ENCODE results near the gene PRKD2. TPM values are rescaled to one million over a fixed set of nuclear protein-coding genes. Genes with fewer than 3 reads are reported as not detected.

Gene PRKD2
- total and polyA plus RNA-seq, 2 donors (not counting 1 experiment from before 2014, with no cell fraction given) = 8.1 to 11.6 TPM

- Histone ChIP-seq H3K4me1 (ENCODE audit: control insufficient read depth, extremely low read depth, insufficient read depth, low read length) (no peaks in the 10 kb centered on the region), H3K4me2 (ENCODE audit: extremely low read depth, insufficient read depth, low read length) (no peak overlapping the region), H3K4me3 (replicated peaks in 1 of 4; ENCODE audit: control extremely low read depth in 1 of 4, insufficient read depth in 1 of 4, low read depth in 3 of 4, low read length in 4 of 4) (no peak overlapping the region), H3K27me3 (ENCODE audit: control insufficient read depth, insufficient read depth, low read length) (no peaks in the 10 kb centered on the region), H3K36me3 (ENCODE audit: control insufficient read depth, insufficient read depth, low read length) (peaks cover 27% of the 10 kb centered on the region), H3K9me3 (ENCODE audit: control insufficient read depth, insufficient read depth, low read depth, low read length) (no peaks in the 10 kb centered on the region), H3K79me2 (ENCODE audit: control insufficient read depth, insufficient read depth, low read length) (no peaks in the 10 kb centered on the region), H2AFZ (ENCODE audit: low read length) (no peak overlapping the region), H4K20me1 (ENCODE audit: control insufficient read depth, extremely low read depth, insufficient read depth, low read length) (no peaks in the 10 kb centered on the region), H3K9ac (ENCODE audit: insufficient read depth, low read length) (no peak overlapping the region), H3K27ac (ENCODE audit: insufficient read depth, low read length) (no peak overlapping the region)
- no peak for DNase-seq (ENCODE audit: low read depth in 2 of 2)
- TF ChIP-seq CTCF (conservative IDR thresholded peaks at IDR 0.05 in 1 of 2, IDR thresholded peaks at IDR 0.05 in 1 of 2; ENCODE audit: low read depth in 1 of 2, low read length in 2 of 2) (no peak), EZH2 (IDR thresholded peaks at IDR 0.05; ENCODE audit: low read length, missing control alignments) (no peak)
Measured at GRCh38 chr19:46691104-46691503, 25.8 kb downstream of the PRKD2 start.

GRCh38 chr19:46689358-46689757 is 27.6 kb downstream of the PRKD2 start:
- Histone ChIP-seq H3K36me3 (ENCODE audit: control insufficient read depth, insufficient read depth, low read length) (peaks cover 27% of the 10 kb centered on the region), H4K20me1 (ENCODE audit: control insufficient read depth, extremely low read depth, insufficient read depth, low read length) (no peaks in the 10 kb centered on the region), H3K9me3 (ENCODE audit: control insufficient read depth, insufficient read depth, low read depth, low read length) (no peaks in the 10 kb centered on the region), H2AFZ (ENCODE audit: low read length) (no peak overlapping the region), H3K27ac (ENCODE audit: insufficient read depth, low read length) (no peak overlapping the region), H3K79me2 (ENCODE audit: control insufficient read depth, insufficient read depth, low read length) (no peaks in the 10 kb centered on the region), H3K4me2 (ENCODE audit: extremely low read depth, insufficient read depth, low read length) (no peak overlapping the region), H3K27me3 (ENCODE audit: control insufficient read depth, insufficient read depth, low read length) (no peaks in the 10 kb centered on the region), H3K4me1 (ENCODE audit: control insufficient read depth, extremely low read depth, insufficient read depth, low read length) (no peaks in the 10 kb centered on the region), H3K4me3 (replicated peaks in 1 of 4; ENCODE audit: control extremely low read depth in 1 of 4, insufficient read depth in 1 of 4, low read depth in 3 of 4, low read length in 4 of 4) (no peak overlapping the region), H3K9ac (ENCODE audit: insufficient read depth, low read length) (no peak overlapping the region)
- DNase-seq (ENCODE audit: low read depth in 2 of 2) = no peak
- no peak for TF ChIP-seq EZH2 (IDR thresholded peaks at IDR 0.05; ENCODE audit: low read length, missing control alignments)
- no peak for TF ChIP-seq CTCF (conservative IDR thresholded peaks at IDR 0.05 in 1 of 2, IDR thresholded peaks at IDR 0.05 in 1 of 2; ENCODE audit: low read depth in 1 of 2, low read length in 2 of 2)

GRCh38 chr19:46687438-46688145 is 29.3 kb downstream of the PRKD2 start:
- no peak for TF ChIP-seq EZH2 (IDR thresholded peaks at IDR 0.05; ENCODE audit: low read length, missing control alignments)
- TF ChIP-seq CTCF (conservative IDR thresholded peaks at IDR 0.05 in 1 of 2, IDR thresholded peaks at IDR 0.05 in 1 of 2; ENCODE audit: low read depth in 1 of 2, low read length in 2 of 2) = no peak
- Histone ChIP-seq H4K20me1 (ENCODE audit: control insufficient read depth, extremely low read depth, insufficient read depth, low read length) (no peaks in the 10 kb centered on the region), H3K9ac (ENCODE audit: insufficient read depth, low read length) (no peak overlapping the region), H2AFZ (ENCODE audit: low read length) (no peak overlapping the region), H3K36me3 (ENCODE audit: control insufficient read depth, insufficient read depth, low read length) (peaks cover 17% of the 10 kb centered on the region), H3K27ac (ENCODE audit: insufficient read depth, low read length) (no peak overlapping the region), H3K9me3 (ENCODE audit: control insufficient read depth, insufficient read depth, low read depth, low read length) (no peaks in the 10 kb centered on the region), H3K4me2 (ENCODE audit: extremely low read depth, insufficient read depth, low read length) (no peak overlapping the region), H3K4me1 (ENCODE audit: control insufficient read depth, extremely low read depth, insufficient read depth, low read length) (no peaks in the 10 kb centered on the region), H3K27me3 (ENCODE audit: control insufficient read depth, insufficient read depth, low read length) (no peaks in the 10 kb centered on the region), H3K79me2 (ENCODE audit: control insufficient read depth, insufficient read depth, low read length) (no peaks in the 10 kb centered on the region), H3K4me3 (replicated peaks in 1 of 4; ENCODE audit: control extremely low read depth in 1 of 4, insufficient read depth in 1 of 4, low read depth in 3 of 4, low read length in 4 of 4) (no peak overlapping the region)
- no peak for DNase-seq (ENCODE audit: low read depth in 2 of 2)

Data from fibroblast of lung (primary cell).